BLaER1 (cell line): Measurements from ENCODE around the gene CRB2.
A peak's percentile ranks its signal among the peaks of the same experiment; 100 is the strongest.

Source experiments
- H3K27ac ChIP-seq: shearing (Covaris generic); formaldehyde crosslinking; 2 replicates; pipeline ENCODE4 v1.8.1; 2022
- H3K27me3 ChIP-seq: shearing (Covaris generic); formaldehyde crosslinking; 2 replicates; pipeline ENCODE4 v1.8.1; 2022
- H3K36me3 ChIP-seq: shearing (Covaris generic); formaldehyde crosslinking; 2 replicates; pipeline ENCODE4 v1.8.1; 2022
- H3K4me1 ChIP-seq: shearing (Covaris generic); formaldehyde crosslinking; 2 replicates; pipeline ENCODE4 v1.8.1; 2022
- H3K4me2 ChIP-seq: shearing (Covaris generic); formaldehyde crosslinking; 2 replicates; pipeline ENCODE4 v1.8.1; 2022
- H3K4me3 ChIP-seq: shearing (Covaris generic); formaldehyde crosslinking; 2 replicates; pipeline ENCODE4 v1.8.1; 2022
- H3K9ac ChIP-seq: shearing (Covaris generic); formaldehyde crosslinking; 2 replicates; pipeline ENCODE4 v1.8.1; 2022
- H3K9me3 ChIP-seq: shearing (Covaris generic); formaldehyde crosslinking; 2 replicates; pipeline ENCODE4 v1.8.1; 2022
- H4K20me1 ChIP-seq: shearing (Covaris generic); formaldehyde crosslinking; 2 replicates; pipeline ENCODE4 v1.8.1; 2022
- Cebpa-rat ChIP-seq: shearing (Covaris generic); IDR thresholded peaks from 2 replicates; pipeline ENCODE4 v1.8.1; 2022

Gene CRB2

GRCh38 chr9:123408313-123409262 lies 52.6 kb downstream of the CRB2 start:
- Histone ChIP-seq H3K9ac (no peak overlapping the region), H3K27ac (no peak overlapping the region), H3K4me3 (no peak overlapping the region), H3K4me1 (peaks cover 26% of the 10 kb centered on the region), H4K20me1 (no peaks in the 10 kb centered on the region), H3K36me3 (peaks cover 6% of the 10 kb centered on the region; the same call in 1 of the 2 replicates), H3K9me3 (no peaks in the 10 kb centered on the region), H3K27me3 (no peaks in the 10 kb centered on the region), H3K4me2 (0 out of 2 replicates have a peak overlapping the region, but pooled peaks have one; percentile 25)
- TF ChIP-seq Cebpa-rat = no peak

GRCh38 chr9:123410281-123410910 lies 54.4 kb downstream of the CRB2 start:
- H3K4me3 ChIP-seq = no peak overlapping the region
- H3K36me3 ChIP-seq = peaks cover 6% of the 10 kb centered on the region; the same call in 1 of the 2 replicates
- peaks cover 8% of the 10 kb centered on the region for H4K20me1 ChIP-seq
- no peak for TF ChIP-seq Cebpa-rat
- H3K9me3 ChIP-seq = no peaks in the 10 kb centered on the region
- peaks cover 36% of the 10 kb centered on the region for H3K4me1 ChIP-seq
- H3K27me3 ChIP-seq = no peaks in the 10 kb centered on the region
- H3K9ac ChIP-seq = no peak overlapping the region
- no peak overlapping the region for H3K27ac ChIP-seq
- H3K4me2 ChIP-seq = no peak overlapping the region

GRCh38 chr9:123411191-123411590 lies 55.2 kb downstream of the CRB2 start:
- no peak for TF ChIP-seq Cebpa-rat
- Histone ChIP-seq H3K36me3 (peaks cover 6% of the 10 kb centered on the region; the same call in 1 of the 2 replicates), H3K27me3 (no peaks in the 10 kb centered on the region), H3K4me1 (peaks cover 37% of the 10 kb centered on the region), H4K20me1 (peaks cover 16% of the 10 kb centered on the region), H3K27ac (no peak overlapping the region), H3K9ac (no peak overlapping the region), H3K4me2 (no peak overlapping the region), H3K4me3 (no peak overlapping the region), H3K9me3 (no peaks in the 10 kb centered on the region)

GRCh38 chr9:123411636-123412035 lies 55.6 kb downstream of the CRB2 start:
- Histone ChIP-seq H3K4me3 (no peak overlapping the region), H3K4me1 (peaks cover 33% of the 10 kb centered on the region), H3K9me3 (no peaks in the 10 kb centered on the region), H3K36me3 (peaks cover 6% of the 10 kb centered on the region; the same call in 1 of the 2 replicates), H3K9ac (no peak overlapping the region), H4K20me1 (peaks cover 20% of the 10 kb centered on the region), H3K27ac (no peak overlapping the region), H3K4me2 (no peak overlapping the region), H3K27me3 (no peaks in the 10 kb centered on the region)
- TF ChIP-seq Cebpa-rat = no peak

GRCh38 chr9:123412171-123412820 lies 56.3 kb downstream of the CRB2 start:
- Histone ChIP-seq H3K9ac (no peak overlapping the region), H3K9me3 (no peaks in the 10 kb centered on the region)
- TF ChIP-seq Cebpa-rat = no peak

GRCh38 chr9:123414204-123414603 lies 58.2 kb downstream of the CRB2 start:
- no peaks in the 10 kb centered on the region for H3K9me3 ChIP-seq
- peaks cover 28% of the 10 kb centered on the region for H4K20me1 ChIP-seq
- peaks cover 15% of the 10 kb centered on the region for H3K4me1 ChIP-seq
- H3K4me3 ChIP-seq = no peak overlapping the region
- H3K9ac ChIP-seq = no peak overlapping the region
- no peaks in the 10 kb centered on the region for H3K27me3 ChIP-seq
- H3K4me2 ChIP-seq = peak overlapping the region; percentile 82; the same call in 1 of the 2 replicates
- TF ChIP-seq Cebpa-rat = no peak
- no peak overlapping the region for H3K27ac ChIP-seq
- peaks cover 14% of the 10 kb centered on the region; the same call in 1 of the 2 replicates for H3K36me3 ChIP-seq

More at GRCh38 chr9:123412171-123412820, 56.3 kb downstream of the CRB2 start:
- peaks cover 6% of the 10 kb centered on the region; the same call in 1 of the 2 replicates for H3K36me3 ChIP-seq
- H3K4me3 ChIP-seq = no peak overlapping the region
- H3K27ac ChIP-seq = no peak overlapping the region
- H3K4me2 ChIP-seq = no peak overlapping the region
- peaks cover 21% of the 10 kb centered on the region for H4K20me1 ChIP-seq
- H3K4me1 ChIP-seq = peaks cover 28% of the 10 kb centered on the region
- H3K27me3 ChIP-seq = no peaks in the 10 kb centered on the region

GRCh38 chr9:123414936-123415930 lies 59.2 kb downstream of the CRB2 start:
- H3K36me3 ChIP-seq = peaks cover 23% of the 10 kb centered on the region
- peaks cover 2% of the 10 kb centered on the region; the same call in 1 of the 2 replicates for H3K27me3 ChIP-seq
- no peak overlapping the region for H3K27ac ChIP-seq
- H4K20me1 ChIP-seq = peaks cover 38% of the 10 kb centered on the region
- H3K9me3 ChIP-seq = no peaks in the 10 kb centered on the region
- peak overlapping the region; percentile 82 for H3K4me2 ChIP-seq
- TF ChIP-seq Cebpa-rat = no peak
- H3K4me1 ChIP-seq = peaks cover 18% of the 10 kb centered on the region
- H3K4me3 ChIP-seq = no peak overlapping the region
- no peak overlapping the region for H3K9ac ChIP-seq

GRCh38 chr9:123416176-123416575 lies 60.2 kb downstream of the CRB2 start:
- Histone ChIP-seq H3K36me3 (peaks cover 20% of the 10 kb centered on the region), H3K4me2 (no peak overlapping the region), H3K27ac (no peak overlapping the region), H4K20me1 (peaks cover 45% of the 10 kb centered on the region), H3K9ac (no peak overlapping the region), H3K4me1 (peaks cover 27% of the 10 kb centered on the region), H3K9me3 (no peaks in the 10 kb centered on the region), H3K27me3 (peaks cover 8% of the 10 kb centered on the region; the same call in 1 of the 2 replicates), H3K4me3 (no peak overlapping the region)
- TF ChIP-seq Cebpa-rat = no peak
